Liver (tissue), 9 donors: ENCODE results near the gene KRTAP20-3. TPM values are rescaled to one million over a fixed set of nuclear protein-coding genes. Genes with fewer than 3 reads are reported as not detected.

Experiments used
- DNase-seq: peaks from one replicate; pipeline ENCODE4 v3.0.0-alpha.2; 2017; ENCODE audit warnings: low spot score
- H3K27ac ChIP-seq, 2 donors: one replicate each; pipeline ENCODE4 v1.7.0; 2013; ENCODE audit warnings: inconsistent platforms in 2 of 2, low read length in 2 of 2, control low read depth in 1 of 2, low read depth in 1 of 2, mild to moderate bottlenecking in 1 of 2
- H3K27me3 ChIP-seq, 4 donors: one replicate each; pipeline versions ENCODE4 v1.6.1 to v1.7.0; 2013; ENCODE audit warnings: low read length in 3 of 4, inconsistent platforms in 1 of 4, mild to moderate bottlenecking in 1 of 4, moderate library complexity in 1 of 4; ENCODE audit not compliant: control insufficient read depth in 4 of 4, insufficient read depth in 4 of 4
- H3K36me3 ChIP-seq, 4 donors: one replicate each; pipeline versions ENCODE4 v1.6.1 to v1.7.0; 2013; ENCODE audit warnings: low read length in 3 of 4, mild to moderate bottlenecking in 3 of 4, low read depth in 1 of 4, moderate library complexity in 1 of 4; ENCODE audit not compliant: control insufficient read depth in 4 of 4, insufficient read depth in 3 of 4
- H3K4me1 ChIP-seq, 4 donors: one replicate each; pipeline versions ENCODE4 v1.6.1 to v1.7.0; 2013; ENCODE audit warnings: low read length in 3 of 4, mild to moderate bottlenecking in 3 of 4, moderate library complexity in 1 of 4; ENCODE audit not compliant: control insufficient read depth in 4 of 4, insufficient read depth in 4 of 4
- H3K4me3 ChIP-seq, 3 donors: one replicate each; pipeline versions ENCODE4 v1.6.1 to v1.7.0; 2013; ENCODE audit warnings: low read length in 3 of 3, control low read depth in 1 of 3, low read depth in 1 of 3, mild to moderate bottlenecking in 1 of 3
- H3K9ac ChIP-seq, 2 donors: one replicate each; pipeline ENCODE4 v1.7.0; 2013; ENCODE audit warnings: low read length in 2 of 2, mild to moderate bottlenecking in 2 of 2, moderate library complexity in 2 of 2, control low read depth in 1 of 2, low read depth in 1 of 2
- H3K9me3 ChIP-seq, 4 donors: one replicate each; pipeline versions ENCODE4 v1.6.1 to v1.7.0; 2013; ENCODE audit warnings: low read length in 3 of 4; ENCODE audit not compliant: control insufficient read depth in 4 of 4
- FOXA2 ChIP-seq: IDR thresholded peaks from 2 replicates; pipeline ENCODE4 v1.6.1; 2016; ENCODE audit warnings: antibody characterized with exemption
- GABPA ChIP-seq, 2 donors: IDR thresholded peaks in 1 of 2; conservative IDR thresholded peaks in 1 of 2; 2 replicates each; pipeline ENCODE4 v1.6.1; 2016; ENCODE audit warnings: antibody characterized with exemption in 2 of 2, mild to moderate bottlenecking in 1 of 2, moderate library complexity in 1 of 2
- HNF4A ChIP-seq, 2 donors: conservative IDR thresholded peaks; 2 replicates each; pipeline ENCODE4 v1.6.1; 2016; ENCODE audit warnings: antibody characterized with exemption in 2 of 2, mild to moderate bottlenecking in 2 of 2
- JUND ChIP-seq, 2 donors: IDR thresholded peaks; 2 replicates each; pipeline ENCODE4 v1.6.1; 2016; ENCODE audit warnings: antibody characterized with exemption in 2 of 2
- NR2F2 ChIP-seq: IDR thresholded peaks from 2 replicates; pipeline ENCODE4 v1.6.1; 2016; ENCODE audit warnings: antibody characterized with exemption
- RAD21 ChIP-seq, 2 donors: IDR thresholded peaks; 2 replicates each; pipeline ENCODE4 v1.6.1; 2016; ENCODE audit warnings: antibody characterized with exemption in 2 of 2, mild to moderate bottlenecking in 2 of 2
- REST ChIP-seq: IDR thresholded peaks from 2 replicates; pipeline ENCODE4 v1.6.1; 2016; ENCODE audit warnings: antibody characterized with exemption, mild to moderate bottlenecking
- RXRA ChIP-seq, 2 donors: IDR thresholded peaks; 2 replicates each; pipeline ENCODE4 v1.6.1; 2017 to 2018; ENCODE audit warnings: antibody characterized with exemption in 2 of 2, mild to moderate bottlenecking in 1 of 2
- TAF1 ChIP-seq: conservative IDR thresholded peaks from 2 replicates; pipeline ENCODE4 v1.6.1; 2016; ENCODE audit warnings: antibody characterized with exemption, mild to moderate bottlenecking
- YY1 ChIP-seq: IDR thresholded peaks from 2 replicates; pipeline ENCODE4 v1.6.1; 2016; ENCODE audit warnings: antibody characterized with exemption, mild to moderate bottlenecking
- ZBTB33 ChIP-seq: IDR thresholded peaks from 2 replicates; pipeline ENCODE4 v1.6.1; 2016; ENCODE audit warnings: antibody characterized with exemption
- WGBS: extraction: QIAGEN DNeasy Blood & Tissue Kit; methylation state at CpG from one replicate; pipeline ENCODE4 v1.1.7; 2013; 5-methylcytosine and 5-hydroxymethylcytosine counted together
- polyA plus RNA-seq, 2 donors: library from polyadenylated mRNA; stranded (reverse) in 1 of 2; unstranded in 1 of 2; fragments of 200-250 nt in 1 of 2; fragments of >200 nt in 1 of 2; fragmentation: Nextera tagmentation in 1 of 2; extraction: Ambion mirVana in 1 of 2; gene quantifications; one replicate each; pipeline versions ENCODE4 v1.2.1 to v1.2.3, GENCODE V29; 2013 to 2015
- total RNA-seq, 2 donors: library from RNA; depleted of rRNA; stranded (reverse); fragments of >200 nt; gene quantifications; one replicate each; pipeline ENCODE4 v1.2.3, GENCODE V29; 2014
- TF ChIP-seq, protein P1 (sequence below): IDR thresholded peaks from 2 replicates; pipeline ENCODE4 v1.6.1; 2016; ENCODE audit warnings: antibody characterized with exemption
- TF ChIP-seq, protein P2 (sequence below): IDR thresholded peaks from 2 replicates; pipeline ENCODE4 v1.6.1; 2016; ENCODE audit warnings: antibody characterized with exemption
- donor health status: healthy.
- donor health status: healthy.
- donor health status: healthy.
- donor health status: healthy.
- donor health status: healthy.

Gene KRTAP20-3
- total and polyA plus RNA-seq, 4 donors = not detected

DNA sequence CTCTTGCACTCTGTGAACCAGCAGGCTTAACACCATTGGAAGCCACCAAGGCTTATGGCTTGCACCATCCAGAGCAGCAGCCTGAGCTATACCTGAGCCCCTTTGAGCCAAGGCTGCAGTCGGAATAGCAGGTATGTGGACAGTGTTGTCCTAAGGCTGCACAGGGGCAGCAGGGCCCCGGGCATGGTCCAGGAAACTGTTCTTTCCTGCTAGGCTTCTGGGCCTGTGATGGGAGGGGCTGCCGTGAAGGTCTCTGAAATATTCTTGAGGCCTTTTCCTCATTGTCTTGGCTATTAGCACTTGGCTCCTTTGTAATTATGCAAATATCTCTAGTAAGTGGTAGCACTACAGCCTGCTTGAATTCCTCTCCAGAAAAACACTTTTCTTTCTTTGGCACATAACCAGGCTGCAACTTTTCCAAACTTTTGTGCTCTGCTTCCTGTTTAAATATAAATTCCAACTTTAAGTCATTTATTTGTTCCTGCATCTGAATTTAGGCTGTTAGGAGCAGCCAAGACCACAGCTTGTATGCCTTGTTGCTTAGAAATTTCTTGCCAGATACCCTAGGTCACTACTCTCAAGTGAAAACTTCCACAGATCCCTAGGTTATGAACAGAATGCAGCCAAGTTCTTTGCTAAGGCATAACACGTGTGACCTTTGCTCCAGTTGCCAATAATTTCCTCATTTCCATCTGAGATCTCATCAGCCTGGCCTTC lies 17.1 kb upstream of the KRTAP20-3 start:
- Histone ChIP-seq H3K9me3 (no peaks in the 10 kb centered on the region), H3K27ac (no peak overlapping the region), H3K27me3 (no peaks in the 10 kb centered on the region), H3K4me3 (no peak overlapping the region), H3K9ac (no peak overlapping the region), H3K36me3 (no peaks in the 10 kb centered on the region), H3K4me1 (no peaks in the 10 kb centered on the region)
- TF ChIP-seq ZBTB33 (no peak), RAD21 (IDR thresholded peaks at IDR 0.05) (no peak), TAF1 (no peak), YY1 (no peak), NR2F2 (no peak), REST (no peak), RXRA (IDR thresholded peaks at IDR 0.05) (no peak), FOXA2 (no peak), JUND (IDR thresholded peaks at IDR 0.05) (no peak)
- TF ChIP-seq, protein P1, sequence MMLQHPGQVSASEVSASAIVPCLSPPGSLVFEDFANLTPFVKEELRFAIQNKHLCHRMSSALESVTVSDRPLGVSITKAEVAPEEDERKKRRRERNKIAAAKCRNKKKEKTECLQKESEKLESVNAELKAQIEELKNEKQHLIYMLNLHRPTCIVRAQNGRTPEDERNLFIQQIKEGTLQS = no peak
- TF ChIP-seq, protein P2, sequence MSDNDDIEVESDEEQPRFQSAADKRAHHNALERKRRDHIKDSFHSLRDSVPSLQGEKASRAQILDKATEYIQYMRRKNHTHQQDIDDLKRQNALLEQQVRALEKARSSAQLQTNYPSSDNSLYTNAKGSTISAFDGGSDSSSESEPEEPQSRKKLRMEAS = no peak
- WGBS = 68% methylated on average over 4 of the region's 4 CpGs
- DNase-seq = no peak

- no peak for DNase-seq
- Histone ChIP-seq H3K4me1 (no peaks in the 10 kb centered on the region), H3K4me3 (no peak overlapping the region), H3K36me3 (no peaks in the 10 kb centered on the region), H3K9me3 (no peaks in the 10 kb centered on the region), H3K27ac (no peak overlapping the region), H3K27me3 (no peaks in the 10 kb centered on the region), H3K9ac (no peak overlapping the region)
- no peak for TF ChIP-seq YY1
- no peak for TF ChIP-seq HNF4A (conservative IDR thresholded peaks at IDR 0.05)
- TF ChIP-seq NR2F2 = no peak
- TF ChIP-seq RAD21 (IDR thresholded peaks at IDR 0.05) = no peak
- no peak for TF ChIP-seq GABPA (IDR thresholded peaks at IDR 0.05 in 1 of 2, conservative IDR thresholded peaks at IDR 0.05 in 1 of 2)
- TF ChIP-seq TAF1 = no peak
- no peak for TF ChIP-seq JUND (IDR thresholded peaks at IDR 0.05)
- WGBS = 59% methylated on average over 4 of the region's 4 CpGs
Measured at GRCh38 chr21:30628109-30628508, 14.6 kb upstream of the KRTAP20-3 start.
